Suprapubic skin (tissue), 4 donors: ENCODE measurements around the gene CACNB4. TPM values are rescaled to one million over a fixed set of nuclear protein-coding genes. Genes with fewer than 3 reads are reported as not detected.
"Not testable (repeated sequence)": the region's sequence is repeated elsewhere in the genome, so short reads cannot be mapped to it uniquely, and the experiment has no call there.

Experiments used
- DNase-seq, 2 donors: peaks; one replicate each; pipeline ENCODE4 v3.0.0-alpha.2; 2019; ENCODE audit warnings: low spot score in 2 of 2
- H3K27ac ChIP-seq: fragments of 200-600 bp; sonication (generic); one replicate; pipeline ENCODE4 v1.5.1; 2019
- H3K27me3 ChIP-seq: fragments of 200-600 bp; sonication (generic); one replicate; pipeline ENCODE4 v1.5.1; 2019
- H3K36me3 ChIP-seq: fragments of 200-600 bp; sonication (generic); one replicate; pipeline ENCODE4 v1.5.1; 2019
- H3K4me1 ChIP-seq: fragments of 200-600 bp; sonication (generic); one replicate; pipeline ENCODE4 v1.5.1; 2019
- H3K4me3 ChIP-seq: fragments of 200-600 bp; sonication (generic); one replicate; pipeline ENCODE4 v1.5.1; 2019; ENCODE audit warnings: mild to moderate bottlenecking
- H3K9me3 ChIP-seq: fragments of 200-600 bp; sonication (generic); one replicate; pipeline ENCODE4 v1.5.1; 2019
- CTCF ChIP-seq, 2 donors: fragments of 200-600 bp in 1 of 2; fragments of 450-650 bp in 1 of 2; sonication (generic) in 1 of 2; IDR thresholded peaks; one replicate each; pipeline ENCODE4 v1.5.1; 2016 to 2019; ENCODE audit warnings: antibody characterized with exemption in 2 of 2, mild to moderate bottlenecking in 1 of 2, moderate library complexity in 1 of 2
- EP300 ChIP-seq: sonication (generic); formaldehyde crosslinking; IDR thresholded peaks from one replicate; pipeline ENCODE4 v1.6.1; 2017; ENCODE audit warnings: antibody characterized with exemption
- POLR2A ChIP-seq, 2 donors: fragments of 450-650 bp; IDR thresholded peaks; one replicate each; pipeline ENCODE4 v1.6.1; 2017; ENCODE audit warnings: antibody characterized with exemption in 2 of 2, mild to moderate bottlenecking in 2 of 2, moderate library complexity in 2 of 2
- POLR2AphosphoS5 ChIP-seq, 3 donors: sonication (generic); formaldehyde crosslinking; IDR thresholded peaks; one replicate each; pipeline ENCODE4 v1.6.1; 2017; ENCODE audit warnings: antibody characterized with exemption in 3 of 3
- WGBS: methylation state at CpG from one replicate; pipeline ENCODE4 v1.1.5; 2018; 5-methylcytosine and 5-hydroxymethylcytosine counted together
- total RNA-seq, 4 donors: library from RNA; depleted of rRNA; stranded (reverse); fragments of >200 nt; gene quantifications; one replicate each; pipeline ENCODE4 v1.1.0, GENCODE V29; 2016

CACNB4 gene
- total RNA-seq, 4 donors from 2014 or later = 7.6 to 14.5 (median 10.7) TPM

DNA sequence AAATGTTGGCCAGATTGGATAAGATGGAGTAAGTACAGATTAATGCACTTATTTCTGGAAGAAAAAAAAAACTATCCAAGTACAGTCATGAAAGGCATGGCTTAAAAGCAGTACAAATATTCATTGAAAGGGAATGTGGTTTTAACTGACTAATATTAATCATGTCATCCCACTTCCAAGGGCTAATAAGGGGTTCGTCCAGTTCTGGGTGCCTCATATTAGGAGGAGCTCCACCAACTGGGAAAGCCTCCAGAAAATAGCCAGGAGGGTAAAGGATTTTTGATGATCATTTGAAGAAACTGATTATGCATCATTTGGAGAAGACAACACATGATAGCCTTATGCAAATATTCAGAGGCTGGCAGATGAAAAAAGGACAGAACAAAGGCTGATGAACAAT is 155.4 kb downstream of the CACNB4 start:
- H3K4me1 ChIP-seq = peaks cover 30% of the 10 kb centered on the region
- no peak overlapping the region for H3K27ac ChIP-seq
- TF ChIP-seq CTCF (IDR thresholded peaks at IDR 0.05) (no peak), POLR2AphosphoS5 (IDR thresholded peaks at IDR 0.05) (no peak), POLR2A (IDR thresholded peaks at IDR 0.05) (no peak), EP300 (no peak)
- no peak overlapping the region for H3K4me3 ChIP-seq
- no peak for DNase-seq
- no peaks in the 10 kb centered on the region for H3K27me3 ChIP-seq
- H3K9me3 ChIP-seq = no peaks in the 10 kb centered on the region
- no peaks in the 10 kb centered on the region for H3K36me3 ChIP-seq
- 72% methylated on average over 1 of the region's 1 CpG for WGBS

- H3K27me3 ChIP-seq, DNase-seq, H3K9me3 ChIP-seq, H3K36me3 ChIP-seq, H3K27ac ChIP-seq, H3K4me3 ChIP-seq: not testable (repeated sequence)
- H3K4me1 ChIP-seq = peaks cover 22% of the 10 kb centered on the region
- 90% methylated on average over 10 of the region's 10 CpGs for WGBS
Observed at GRCh38 chr2:151942540-151943205, 156.2 kb downstream of the CACNB4 start.

GRCh38 chr2:151937966-151938365 is 160.9 kb downstream of the CACNB4 start:
- no peaks in the 10 kb centered on the region for H3K27me3 ChIP-seq
- DNase-seq = no peak
- no peaks in the 10 kb centered on the region for H3K36me3 ChIP-seq
- TF ChIP-seq EP300 = no peak
- no peak for TF ChIP-seq POLR2A (IDR thresholded peaks at IDR 0.05)
- no peak for TF ChIP-seq POLR2AphosphoS5 (IDR thresholded peaks at IDR 0.05)
- no peak for TF ChIP-seq CTCF (IDR thresholded peaks at IDR 0.05)
- no peaks in the 10 kb centered on the region for H3K9me3 ChIP-seq
- no peak overlapping the region for H3K4me3 ChIP-seq
- H3K4me1 ChIP-seq = peaks cover 9% of the 10 kb centered on the region
- no peak overlapping the region for H3K27ac ChIP-seq

- H3K27ac ChIP-seq = no peak overlapping the region
- WGBS = 82% methylated on average over 4 of the region's 4 CpGs
- no peak overlapping the region for H3K4me3 ChIP-seq
- TF ChIP-seq CTCF (IDR thresholded peaks at IDR 0.05) (no peak), EP300 (no peak), POLR2AphosphoS5 (IDR thresholded peaks at IDR 0.05) (no peak), POLR2A (IDR thresholded peaks at IDR 0.05) (no peak)
- H3K4me1 ChIP-seq = peaks cover 12% of the 10 kb centered on the region
- DNase-seq = no peak
- H3K36me3 ChIP-seq = no peaks in the 10 kb centered on the region
- no peaks in the 10 kb centered on the region for H3K9me3 ChIP-seq
- H3K27me3 ChIP-seq = no peaks in the 10 kb centered on the region
Observed at GRCh38 chr2:151936626-151937025, 162.2 kb downstream of the CACNB4 start.

- Histone ChIP-seq H3K27me3 (no peaks in the 10 kb centered on the region), H3K4me1 (peaks cover 24% of the 10 kb centered on the region), H3K36me3 (no peaks in the 10 kb centered on the region), H3K4me3 (no peak overlapping the region), H3K9me3 (no peaks in the 10 kb centered on the region), H3K27ac (no peak overlapping the region)
- TF ChIP-seq POLR2AphosphoS5 (IDR thresholded peaks at IDR 0.05) (no peak), POLR2A (IDR thresholded peaks at IDR 0.05) (no peak), EP300 (no peak), CTCF (IDR thresholded peaks at IDR 0.05) (no peak)
- no peak for DNase-seq
Observed at GRCh38 chr2:151933266-151933804, 165.5 kb downstream of the CACNB4 start.

DNA sequence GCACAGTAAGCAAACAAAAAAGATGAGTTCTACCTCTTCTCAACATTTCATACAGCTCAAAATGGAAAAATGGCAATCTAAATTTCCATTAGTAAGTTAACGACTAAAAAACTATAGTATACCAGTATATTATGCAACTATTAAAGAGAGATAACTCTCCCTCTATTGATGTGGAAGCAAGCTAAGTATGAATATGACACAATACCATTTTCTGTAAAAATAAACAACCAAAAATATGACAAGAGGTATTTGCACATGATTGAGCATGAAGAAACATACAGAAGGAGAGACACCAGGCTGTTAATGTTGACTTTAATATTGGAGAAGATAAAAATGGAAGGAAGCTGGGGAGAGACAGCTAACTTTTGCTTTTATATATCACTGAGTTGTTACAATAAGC is 167.1 kb downstream of the CACNB4 start:
- H3K27ac ChIP-seq = no peak overlapping the region
- no peaks in the 10 kb centered on the region for H3K36me3 ChIP-seq
- no peak overlapping the region for H3K4me3 ChIP-seq
- H3K4me1 ChIP-seq = peaks cover 30% of the 10 kb centered on the region
- WGBS = 88% methylated on average over 1 of the region's 1 CpG
- no peaks in the 10 kb centered on the region for H3K9me3 ChIP-seq
- no peaks in the 10 kb centered on the region for H3K27me3 ChIP-seq
- TF ChIP-seq POLR2AphosphoS5 (IDR thresholded peaks at IDR 0.05) (no peak), EP300 (no peak), POLR2A (IDR thresholded peaks at IDR 0.05) (no peak), CTCF (IDR thresholded peaks at IDR 0.05) (no peak)
- DNase-seq = no peak
